Lower leg skin (tissue), 4 donors: ENCODE measurements around the gene XKR8. TPM values are rescaled to one million over a fixed set of nuclear protein-coding genes. Genes with fewer than 3 reads are reported as not detected.

Source experiments
- DNase-seq, 2 donors: peaks; one replicate each; pipeline ENCODE4 v3.0.0-alpha.2; 2019; ENCODE audit warnings: low spot score in 2 of 2
- H3K4me3 ChIP-seq: fragments of 200-600 bp; sonication (generic); 2 replicates; pipeline ENCODE4 v1.5.1; 2017; ENCODE audit warnings: mild to moderate bottlenecking, low read depth; ENCODE audit not compliant: poor library complexity, severe bottlenecking
- POLR2A ChIP-seq, 2 donors: fragments of 450-650 bp; IDR thresholded peaks; one replicate each; pipeline ENCODE4 v1.6.1; 2016 to 2017; ENCODE audit warnings: antibody characterized with exemption in 2 of 2, mild to moderate bottlenecking in 1 of 2, moderate library complexity in 1 of 2
- WGBS, 2 donors: methylation state at CpG; one replicate each; pipeline ENCODE4 v1.1.5; 2018; 5-methylcytosine and 5-hydroxymethylcytosine counted together
- intact Hi-C: fragments of 100-400 bp; cut with DNase I; formaldehyde crosslinking; loops from one replicate; pipeline ENCODE4 v1.15.0; 2023; ENCODE audit warnings: low total_unique reads
- total RNA-seq, 4 donors: library from RNA; depleted of rRNA; stranded (reverse); fragments of >200 nt; gene quantifications; one replicate each; pipeline ENCODE4 v1.1.0, GENCODE V29; 2016
- TF ChIP-seq, protein P1 (sequence below), 3 donors: fragments of 450-650 bp; IDR thresholded peaks; one replicate each; pipeline ENCODE4 v1.5.1; 2016; ENCODE audit warnings: antibody characterized with exemption in 3 of 3, mild to moderate bottlenecking in 3 of 3, moderate library complexity in 2 of 3

Gene XKR8
- total RNA-seq, 4 donors from 2014 or later, result 4.4 to 8.6 (median 6.4) TPM

DNA sequence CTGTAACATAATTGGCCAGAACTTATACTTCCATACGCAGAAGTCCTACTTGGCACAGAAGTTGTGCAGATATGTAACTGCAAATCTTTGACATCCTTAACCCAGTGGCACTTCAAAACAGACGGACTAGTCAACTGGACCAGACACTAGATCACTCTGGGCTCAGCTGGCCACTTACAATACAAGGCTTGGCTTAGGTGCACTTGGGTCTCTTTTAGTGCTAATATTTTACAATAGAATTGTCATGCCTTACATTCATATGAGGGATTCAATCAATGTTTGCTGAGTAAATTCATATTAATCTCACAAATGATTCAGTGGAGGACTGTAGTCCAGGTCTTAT is 20.1 kb downstream of the XKR8 start:
- intact Hi-C loops, result loop anchor here (10.0 kb wide), 1 partner anchor 125 kb away; no protein-coding TSS in a partner anchor
- H3K4me3 ChIP-seq, result no peak overlapping the region
- no peak for DNase-seq
- TF ChIP-seq, protein P1, sequence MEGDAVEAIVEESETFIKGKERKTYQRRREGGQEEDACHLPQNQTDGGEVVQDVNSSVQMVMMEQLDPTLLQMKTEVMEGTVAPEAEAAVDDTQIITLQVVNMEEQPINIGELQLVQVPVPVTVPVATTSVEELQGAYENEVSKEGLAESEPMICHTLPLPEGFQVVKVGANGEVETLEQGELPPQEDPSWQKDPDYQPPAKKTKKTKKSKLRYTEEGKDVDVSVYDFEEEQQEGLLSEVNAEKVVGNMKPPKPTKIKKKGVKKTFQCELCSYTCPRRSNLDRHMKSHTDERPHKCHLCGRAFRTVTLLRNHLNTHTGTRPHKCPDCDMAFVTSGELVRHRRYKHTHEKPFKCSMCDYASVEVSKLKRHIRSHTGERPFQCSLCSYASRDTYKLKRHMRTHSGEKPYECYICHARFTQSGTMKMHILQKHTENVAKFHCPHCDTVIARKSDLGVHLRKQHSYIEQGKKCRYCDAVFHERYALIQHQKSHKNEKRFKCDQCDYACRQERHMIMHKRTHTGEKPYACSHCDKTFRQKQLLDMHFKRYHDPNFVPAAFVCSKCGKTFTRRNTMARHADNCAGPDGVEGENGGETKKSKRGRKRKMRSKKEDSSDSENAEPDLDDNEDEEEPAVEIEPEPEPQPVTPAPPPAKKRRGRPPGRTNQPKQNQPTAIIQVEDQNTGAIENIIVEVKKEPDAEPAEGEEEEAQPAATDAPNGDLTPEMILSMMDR (IDR thresholded peaks at IDR 0.05), result no peak
- no peak for TF ChIP-seq POLR2A (IDR thresholded peaks at IDR 0.05)
- whole genome bisulfite sequencing, 2 donors, result 22 to 33% methylated on average over 2 of the region's 2 CpGs

DNA sequence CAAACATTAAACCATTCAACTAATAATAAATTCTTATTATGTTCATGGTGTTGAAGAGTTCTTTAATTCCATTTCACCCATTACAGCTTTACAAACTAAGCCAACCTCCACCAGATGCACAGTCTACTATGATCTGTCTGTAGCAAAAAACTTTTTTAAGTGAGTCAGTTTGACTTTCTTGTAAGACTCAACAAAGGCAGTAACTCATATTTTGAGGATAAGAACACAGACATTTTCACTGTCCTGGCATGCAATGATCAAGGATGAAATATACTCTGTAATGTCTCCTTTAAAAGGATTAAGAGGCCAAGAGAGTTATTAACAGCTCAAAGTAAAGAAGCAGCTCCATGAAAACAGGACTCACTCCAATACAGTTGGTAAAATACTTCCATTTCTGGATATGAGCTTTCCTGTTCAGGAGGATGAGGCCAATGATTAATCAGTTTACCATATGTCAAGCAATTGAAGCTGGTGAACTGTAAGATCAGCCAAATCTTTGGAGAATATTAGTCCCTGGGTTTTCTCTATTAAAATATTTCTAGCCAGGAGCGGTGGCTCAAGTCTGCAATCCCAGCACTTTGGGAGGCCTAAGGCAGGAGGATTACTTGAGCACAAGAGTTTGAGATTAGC is 20.6 kb downstream of the XKR8 start:
- no peak for DNase-seq
- intact Hi-C loops, result no loop called here
- 75 to 83% methylated on average over 1 of the region's 1 CpG for WGBS, 2 donors
- TF ChIP-seq, protein P1 (IDR thresholded peaks at IDR 0.05), result no peak
- TF ChIP-seq POLR2A (IDR thresholded peaks at IDR 0.05), result no peak
- H3K4me3 ChIP-seq, result no peak overlapping the region

DNA sequence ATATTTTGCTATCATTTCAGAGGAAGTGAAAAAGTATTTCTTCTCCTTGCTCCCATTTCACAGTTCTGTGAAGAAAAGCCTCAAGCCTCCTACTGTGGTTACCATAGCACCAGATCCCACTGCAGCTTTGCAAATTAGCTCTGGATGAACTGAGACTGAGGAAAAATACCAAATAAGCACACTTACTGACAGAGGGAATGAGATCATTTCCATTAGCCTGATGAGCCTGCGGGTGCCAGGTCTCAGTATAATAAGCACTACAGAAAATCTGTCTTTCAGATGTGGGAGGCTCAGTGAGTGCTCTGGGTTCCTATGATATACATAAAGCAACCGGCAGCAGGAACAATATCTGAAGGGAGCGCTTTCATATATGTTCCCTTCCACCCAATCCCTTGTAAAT is 21.4 kb downstream of the XKR8 start:
- 68 to 71% methylated on average over 3 of the region's 3 CpGs for WGBS, 2 donors
- no peak for DNase-seq
- intact Hi-C loops, result no loop called here

DNA sequence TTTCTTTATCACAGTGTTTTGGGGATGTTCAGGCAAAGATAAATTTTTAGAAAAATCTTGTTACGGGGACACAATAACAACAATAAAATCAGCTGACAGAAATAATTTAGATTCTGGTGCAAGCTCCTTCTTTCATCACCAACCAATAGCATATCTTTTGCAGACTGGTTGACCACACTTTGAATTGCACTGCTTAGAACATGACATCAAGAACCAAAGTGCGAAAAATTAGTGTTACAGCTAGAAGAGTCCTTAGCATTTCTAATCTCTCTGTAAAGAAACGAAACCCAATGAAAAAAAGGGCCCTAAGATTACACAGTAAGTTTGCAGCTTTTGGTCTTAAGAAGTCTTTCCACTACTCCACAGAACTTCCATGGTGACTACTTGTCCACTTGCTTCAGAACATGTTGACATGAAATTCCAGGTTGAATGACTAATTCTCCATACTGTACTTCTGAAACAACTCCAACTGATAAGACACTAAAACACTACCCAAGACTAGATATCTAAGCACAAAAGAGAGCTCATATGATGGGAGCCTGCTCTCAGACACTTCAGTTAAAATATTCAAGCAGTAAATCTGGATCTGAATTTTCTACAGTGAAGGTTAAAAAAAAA is 31.3 kb downstream of the XKR8 start:
- TF ChIP-seq, protein P1 (IDR thresholded peaks at IDR 0.05), result no peak
- no peak for TF ChIP-seq POLR2A (IDR thresholded peaks at IDR 0.05)
- no peak overlapping the region for H3K4me3 ChIP-seq
- intact Hi-C loops, result no loop called here
- DNase-seq, result no peak
- 95 to 97% methylated on average over 3 of the region's 3 CpGs for whole genome bisulfite sequencing, 2 donors

More for the DNA sequence above, 21.4 kb downstream of the XKR8 start:
- TF ChIP-seq, protein P1 (IDR thresholded peaks at IDR 0.05), result no peak
- TF ChIP-seq POLR2A (IDR thresholded peaks at IDR 0.05), result no peak
- H3K4me3 ChIP-seq, result no peak overlapping the region

DNA sequence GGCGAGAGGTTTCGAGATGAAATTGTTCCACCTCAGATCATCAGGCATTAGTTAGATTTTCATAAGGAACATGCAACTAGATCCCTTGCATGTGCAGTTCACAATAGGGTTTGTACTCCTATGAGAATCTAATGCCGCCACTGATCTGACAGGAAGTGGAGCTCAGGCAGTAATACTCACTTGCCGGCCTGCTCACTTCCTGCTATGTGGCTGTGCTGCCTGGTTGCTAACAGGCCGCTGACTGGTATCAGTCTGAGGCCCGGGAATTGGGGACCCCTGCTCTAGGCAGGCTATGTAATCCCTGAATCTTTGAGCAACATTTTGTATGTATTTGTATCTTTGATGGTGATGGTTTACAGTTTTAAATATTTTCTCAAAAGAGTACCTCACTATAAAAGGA is 32.5 kb downstream of the XKR8 start:
- TF ChIP-seq, protein P1 (IDR thresholded peaks at IDR 0.05), result no peak
- no peak for TF ChIP-seq POLR2A (IDR thresholded peaks at IDR 0.05)
- H3K4me3 ChIP-seq, result no peak overlapping the region
- 81 to 86% methylated on average over 6 of the region's 6 CpGs for whole genome bisulfite sequencing, 2 donors
- no peak for DNase-seq
- intact Hi-C loops, result no loop called here
